A673 (cell line): ENCODE measurements around the gene HEXD. TPM values are rescaled to one million over a fixed set of nuclear protein-coding genes. Genes with fewer than 3 reads are reported as not detected.

ENCODE experiments used
- BruUV-seq: library from RNA; stranded (reverse); fragments of 400-500 nt; replicated peaks from 2 replicates; lab custom pipeline; 2021; lab: Mats Ljungman, UMichigan
- CTCF ChIA-PET: fragments of 300-600 bp; sonication (Branson Sonifier 250); formaldehyde crosslinking; loops from one replicate; lab custom pipeline; 2022; ENCODE audit warnings: antibody characterized with exemption; lab: Charles Lee
- POLR2A ChIA-PET: fragments of 300-600 bp; sonication (Branson Sonifier 250); formaldehyde crosslinking; loops from one replicate; lab custom pipeline; 2022; ENCODE audit warnings: antibody characterized with exemption; ENCODE audit not compliant: low non-redundant PET; lab: Charles Lee
- DNase-seq: peaks from one replicate; pipeline ENCODE4 v3.0.0-alpha.2; 2015; ENCODE audit warnings: low spot score
- H3K27ac ChIP-seq: fragments of 200-600 bp; sonication (generic); 2 replicates; pipeline ENCODE4 v1.5.1; 2016; ENCODE audit warnings: mixed run types, low read depth, mild to moderate bottlenecking, mixed read lengths, antibody characterized with exemption, low read length; ENCODE audit not compliant: poor library complexity, severe bottlenecking
- H3K27me3 ChIP-seq: fragments of 200-600 bp; sonication (generic); replicated peaks from 2 replicates; pipeline ENCODE4 v1.6.1; 2017; ENCODE audit warnings: mixed run types, low read depth, mild to moderate bottlenecking, mixed read lengths, antibody characterized with exemption, low read length; ENCODE audit not compliant: insufficient read depth, poor library complexity
- H3K36me3 ChIP-seq: fragments of 200-600 bp; sonication (generic); 2 replicates; pipeline ENCODE4 v1.6.1; 2016; ENCODE audit warnings: mixed run types, mild to moderate bottlenecking, mixed read lengths, antibody characterized with exemption, low read length; ENCODE audit not compliant: insufficient read depth, poor library complexity, severe bottlenecking
- H3K4me1 ChIP-seq: fragments of 200-600 bp; sonication (generic); 2 replicates; pipeline ENCODE4 v1.6.1; 2017; ENCODE audit warnings: mixed run types, mild to moderate bottlenecking, mixed read lengths, antibody characterized with exemption, low read length; ENCODE audit not compliant: insufficient read depth, poor library complexity, severe bottlenecking
- H3K4me3 ChIP-seq: fragments of 200-600 bp; sonication (generic); 2 replicates; pipeline ENCODE4 v1.5.1; 2016; ENCODE audit warnings: low read depth, mixed run types, mild to moderate bottlenecking, mixed read lengths, low read length; ENCODE audit not compliant: poor library complexity, severe bottlenecking
- H3K9me3 ChIP-seq: fragments of 200-600 bp; sonication (generic); 2 replicates; pipeline ENCODE4 v1.6.1; 2016; ENCODE audit warnings: mixed run types, low read depth, mild to moderate bottlenecking, mixed read lengths, antibody characterized with exemption, low read length; ENCODE audit not compliant: poor library complexity, severe bottlenecking
- CTCF ChIP-seq: fragments of 300-800, 200-600 bp; sonication (generic); conservative IDR thresholded peaks from 2 replicates; pipeline ENCODE4 v1.5.1; 2017; ENCODE audit warnings: low read depth, mild to moderate bottlenecking, antibody characterized with exemption, low read length, moderate library complexity, mixed read lengths
- EZH2 ChIP-seq: fragments of 200-600 bp; sonication (generic); IDR thresholded peaks from 2 replicates; pipeline ENCODE4 v1.6.1; 2017; ENCODE audit warnings: borderline replicate concordance, low read depth, mild to moderate bottlenecking, mixed read lengths, antibody characterized with exemption, low read length; ENCODE audit not compliant: poor library complexity, severe bottlenecking
- intact Hi-C: fragments of 100-400 bp; cut with micrococcal nuclease; formaldehyde crosslinking; loops from one replicate; pipeline ENCODE4 v1.10.0; 2022; ENCODE audit not compliant: unreplicated experiment
- total RNA-seq: library from RNA; stranded (reverse); gene quantifications from 2 replicates; pipeline ENCODE4 v1.2.3, GENCODE V29; 2021

Gene HEXD
- total RNA-seq, 1 experiment from 2014 or later, result 20.1 TPM

GRCh38 chr17:82444284-82444893 lies 26.2 kb downstream of the HEXD start:
- intact Hi-C loops, result no loop called here
- TF ChIP-seq EZH2, result no peak
- TF ChIP-seq CTCF, result no peak
- Histone ChIP-seq H3K4me1 (peaks cover 11% of the 10 kb centered on the region), H3K27ac (no peak overlapping the region), H3K27me3 (no peaks in the 10 kb centered on the region), H3K9me3 (no peaks in the 10 kb centered on the region), H3K36me3 (peaks cover 10% of the 10 kb centered on the region), H3K4me3 (no peak overlapping the region)
- POLR2A ChIA-PET, result no interaction called here
- no TSS peak for BruUV-seq
- CTCF ChIA-PET, result no interaction called here
- DNase-seq, result no peak

DNA sequence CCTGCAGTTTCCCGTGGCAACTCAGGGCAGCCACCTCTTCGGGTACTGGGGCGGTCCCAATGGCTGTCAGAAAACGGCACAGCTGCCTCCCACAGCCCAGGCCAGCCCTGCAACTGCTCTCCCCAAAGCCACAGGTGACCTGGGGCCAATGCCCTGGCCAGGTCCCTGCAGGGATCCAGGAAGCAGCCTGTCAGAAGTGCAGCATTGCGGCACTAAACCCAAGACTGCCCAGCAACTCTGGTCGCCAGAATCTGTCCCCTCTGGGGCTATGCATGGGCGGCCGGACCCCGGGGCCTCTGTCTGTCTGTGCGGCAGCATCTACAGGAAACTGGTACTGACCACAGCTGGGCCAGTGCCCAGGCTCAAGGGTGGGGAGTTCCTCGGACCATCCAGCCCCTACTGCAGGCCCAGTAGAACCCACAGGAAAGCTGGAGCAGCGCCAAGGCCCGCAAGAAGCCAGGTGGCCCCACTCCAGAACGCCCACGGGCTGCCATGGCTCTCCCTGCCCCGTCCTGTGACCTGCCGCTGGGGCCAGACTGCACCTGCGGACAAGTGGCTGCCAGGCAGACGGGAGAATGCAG lies 26.9 kb downstream of the HEXD start:
- CTCF ChIA-PET, result no interaction called here
- intact Hi-C loops, result no loop called here
- no TSS peak for BruUV-seq
- Histone ChIP-seq H3K9me3 (no peaks in the 10 kb centered on the region), H3K27ac (no peak overlapping the region), H3K36me3 (peaks cover 10% of the 10 kb centered on the region), H3K27me3 (no peaks in the 10 kb centered on the region), H3K4me3 (no peak overlapping the region), H3K4me1 (peaks cover 17% of the 10 kb centered on the region)
- DNase-seq, result no peak
- TF ChIP-seq EZH2 (no peak), CTCF (no peak)
- POLR2A ChIA-PET, result no interaction called here

- H3K4me3 ChIP-seq, result no peak overlapping the region
- ChIA-PET CTCF (no interaction called here), POLR2A (no interaction called here)
- no peaks in the 10 kb centered on the region for H3K9me3 ChIP-seq
- H3K36me3 ChIP-seq, result peaks cover 10% of the 10 kb centered on the region
- peaks cover 16% of the 10 kb centered on the region for H3K4me1 ChIP-seq
- intact Hi-C loops, result no loop called here
- no peaks in the 10 kb centered on the region for H3K27me3 ChIP-seq
- no peak for TF ChIP-seq CTCF
- TF ChIP-seq EZH2, result no peak
- no peak for DNase-seq
- no TSS peak for BruUV-seq
- no peak overlapping the region for H3K27ac ChIP-seq
Observed at GRCh38 chr17:82445542-82445941, 27.4 kb downstream of the HEXD start.
